Heart left ventricle (tissue), 13 donors: ENCODE results near the gene HTT.

Source experiments
- POLR2A ChIP-seq, 2 donors: fragments of 450-650 bp; IDR thresholded peaks; one replicate each; pipeline ENCODE4 v1.6.1; 2017; ENCODE audit warnings: antibody characterized with exemption in 2 of 2, mild to moderate bottlenecking in 2 of 2, moderate library complexity in 2 of 2
- TF ChIP-seq, protein P1 (sequence below), 12 donors: fragments of 200-600 bp; sonication (generic) in 4 of 12; IDR thresholded peaks; one replicate each; pipeline versions ENCODE4 v1.5.0 to v1.8.0; 2018 to 2022; ENCODE audit warnings: antibody characterized with exemption in 12 of 12, mild to moderate bottlenecking in 5 of 12
- donor health status: ischemic (EF 13 %, LVEDD 7.1; RV severe dilation, severe dysfunction).
- donor health status: DM: no; HTN: yes; CAD: no.
- donor health status: DM: no; HTN: no; CAD: no.
- donor health status: ischemic (EF 25% LVEDD 6.9; RV normal size, moderate dysfunction).
- donor health status: ischemic (EF 25% LVEDD 5.7; RV mildly dilated, moderate dysfunction).
- donor health status: ischemic (EF 35%, LVEDD 5.7; RV mildly dilated, moderate dysfunction).
- donor health status: nonischemic (EF 11% LVEDD 7.7; RV severe dilation, severe dysfunction).
- donor health status: DM: yes; HTN: yes; CAD: no.
- donor health status: PGD.
- donor health status: ischemic (EF 29% LVEDD 5.4; RV normal size, mild dysfunction).
- donor health status: nonischemic (EF 23%, LVEDD 6.1; RV moderate dilation, normal function).

DNA sequence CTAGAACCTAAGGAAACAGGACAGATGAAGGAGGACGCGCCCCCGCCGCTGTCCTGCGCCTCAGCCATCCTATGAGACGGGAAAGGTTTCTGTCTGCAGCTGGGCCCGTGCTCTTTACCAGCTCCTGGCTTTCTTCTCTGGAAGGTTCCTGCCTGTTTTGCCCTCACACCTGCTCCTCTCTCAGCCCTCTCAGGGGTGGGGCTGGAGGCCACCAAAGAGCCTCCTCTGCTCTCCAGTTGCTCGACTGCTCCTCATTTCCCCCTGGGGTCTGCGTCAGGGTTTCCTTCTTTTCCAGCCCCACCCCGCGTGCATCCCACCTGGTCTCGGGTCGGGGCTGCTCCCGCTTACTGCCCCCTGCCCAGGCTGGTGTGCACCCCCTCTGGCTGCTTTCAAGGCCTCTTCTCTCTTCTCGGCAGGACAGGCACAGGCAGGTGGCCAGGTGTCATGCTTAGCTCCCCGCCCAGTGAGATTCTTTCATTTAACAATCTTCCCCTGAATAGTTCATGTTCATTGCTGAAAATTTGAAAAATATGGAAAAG, 4.8 kb upstream of the HTT start:
- TF ChIP-seq, protein P1, sequence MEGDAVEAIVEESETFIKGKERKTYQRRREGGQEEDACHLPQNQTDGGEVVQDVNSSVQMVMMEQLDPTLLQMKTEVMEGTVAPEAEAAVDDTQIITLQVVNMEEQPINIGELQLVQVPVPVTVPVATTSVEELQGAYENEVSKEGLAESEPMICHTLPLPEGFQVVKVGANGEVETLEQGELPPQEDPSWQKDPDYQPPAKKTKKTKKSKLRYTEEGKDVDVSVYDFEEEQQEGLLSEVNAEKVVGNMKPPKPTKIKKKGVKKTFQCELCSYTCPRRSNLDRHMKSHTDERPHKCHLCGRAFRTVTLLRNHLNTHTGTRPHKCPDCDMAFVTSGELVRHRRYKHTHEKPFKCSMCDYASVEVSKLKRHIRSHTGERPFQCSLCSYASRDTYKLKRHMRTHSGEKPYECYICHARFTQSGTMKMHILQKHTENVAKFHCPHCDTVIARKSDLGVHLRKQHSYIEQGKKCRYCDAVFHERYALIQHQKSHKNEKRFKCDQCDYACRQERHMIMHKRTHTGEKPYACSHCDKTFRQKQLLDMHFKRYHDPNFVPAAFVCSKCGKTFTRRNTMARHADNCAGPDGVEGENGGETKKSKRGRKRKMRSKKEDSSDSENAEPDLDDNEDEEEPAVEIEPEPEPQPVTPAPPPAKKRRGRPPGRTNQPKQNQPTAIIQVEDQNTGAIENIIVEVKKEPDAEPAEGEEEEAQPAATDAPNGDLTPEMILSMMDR (IDR thresholded peaks at IDR 0.05) = no peak
- no peak for TF ChIP-seq POLR2A (IDR thresholded peaks at IDR 0.05)
